LNCAP (cell line): ENCODE measurements around the gene ARNT2.

ENCODE experiments used
- CTCF ChIP-seq: fragments of 450-650 bp; IDR thresholded peaks from 2 replicates; pipeline ENCODE4 v1.5.1; 2017; ENCODE audit warnings: mild to moderate bottlenecking

ARNT2 gene

GRCh38 chr15:80547264-80547663 is 143.1 kb downstream of the ARNT2 start:
- no peak for TF ChIP-seq CTCF

GRCh38 chr15:80549191-80549590 is 145.0 kb downstream of the ARNT2 start:
- TF ChIP-seq CTCF = no peak

GRCh38 chr15:80549654-80550053 is 145.5 kb downstream of the ARNT2 start:
- TF ChIP-seq CTCF = no peak

GRCh38 chr15:80550219-80550907 is 146.2 kb downstream of the ARNT2 start:
- no peak for TF ChIP-seq CTCF

- TF ChIP-seq CTCF = no peak
Measured at GRCh38 chr15:80550908-80551260, 146.7 kb downstream of the ARNT2 start.

GRCh38 chr15:80551348-80551747 is 147.2 kb downstream of the ARNT2 start:
- TF ChIP-seq CTCF = no peak

- no peak for TF ChIP-seq CTCF
Measured at GRCh38 chr15:80554560-80554959, 150.4 kb downstream of the ARNT2 start.
